ENCODE data around the gene LHPP. TPM values are rescaled to one million over a fixed set of nuclear protein-coding genes. Genes with fewer than 3 reads are reported as not detected.

LHPP gene
- polyA plus RNA-seq, 2 of the 4 experiments (the other 2 are of a cell fraction), result 14.4 to 18.6 TPM

DNA sequence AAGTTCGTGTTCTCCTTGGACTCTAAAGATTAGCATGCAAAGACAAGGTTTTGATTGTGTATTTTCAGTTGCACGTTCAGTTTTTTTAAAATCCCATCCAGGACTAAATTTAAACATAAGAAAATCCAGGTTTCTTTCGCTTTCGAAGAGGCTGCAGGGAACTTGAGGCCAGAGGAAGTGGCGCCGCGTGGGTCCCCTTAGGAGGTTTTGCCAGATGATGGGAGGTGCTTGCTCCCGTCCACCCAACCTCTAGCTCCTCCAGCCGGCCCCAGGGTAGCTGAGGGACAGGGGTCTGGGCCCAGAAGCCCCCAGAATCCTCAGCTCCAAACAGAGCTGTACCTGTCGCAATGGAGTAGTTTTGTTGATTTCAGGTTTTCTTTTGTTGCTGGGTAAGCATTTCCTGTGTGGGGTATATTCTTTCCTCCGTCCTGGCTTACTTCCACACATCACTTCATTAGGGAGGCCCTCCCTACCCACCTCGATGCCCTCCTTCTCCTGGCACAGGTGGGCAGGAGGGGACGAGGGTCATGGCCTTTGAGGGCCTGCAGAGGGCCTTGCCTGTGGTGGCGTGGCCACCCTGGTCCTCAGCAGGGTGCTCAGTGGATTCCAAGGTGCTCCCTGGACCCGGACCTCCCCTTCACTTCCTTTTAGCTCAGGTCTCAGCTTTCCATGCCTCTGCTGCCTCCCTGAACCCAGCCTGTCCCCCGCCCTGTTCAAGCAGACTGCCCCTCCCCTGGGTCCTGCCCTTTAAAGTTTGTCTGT lies 32.6 kb downstream of the LHPP start:
- ChIA-PET CTCF (interaction anchor here (1.1 kb wide), 1 partner anchor 36 kb away, joined by 4 read pairs; no protein-coding TSS in a partner anchor), POLR2A (no interaction called here)
- 0 out of 6 replicates have a peak, but pooled peaks of 1 of the 2 experiments have one; percentile 19 for ATAC-seq

DNA sequence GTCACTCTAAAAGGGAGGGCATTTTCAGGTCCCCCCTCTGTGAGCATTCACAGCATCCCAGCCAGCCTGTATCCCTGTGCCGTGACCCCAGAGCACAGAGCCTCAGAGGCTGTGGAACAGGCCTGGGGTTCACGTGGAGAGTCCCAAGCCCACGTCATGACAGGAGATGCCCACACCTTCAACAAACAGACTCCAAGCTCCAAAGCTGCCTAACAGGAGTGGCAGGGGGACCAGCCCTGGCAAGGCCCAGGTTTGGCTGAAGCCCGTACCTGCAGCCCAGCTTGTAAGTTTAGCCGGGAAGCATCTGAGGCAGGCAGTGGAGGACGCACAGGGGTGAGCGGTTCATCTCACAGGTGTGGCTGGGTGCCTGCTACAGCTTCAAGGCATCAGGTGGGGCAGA lies 33.5 kb downstream of the LHPP start:
- Histone ChIP-seq H3K4me1 (no peaks in the 10 kb centered on the region), H3K27ac (no peak overlapping the region), H3K4me2 (no peak overlapping the region), H3K4me3 (no peak overlapping the region), H3K9me3 (no peaks in the 10 kb centered on the region)
- DNase-seq (ENCODE audit: low read depth in 1 of 2, low spot score in 1 of 2), result no peak
- 88% methylated on average over 5 of the region's 7 CpGs for WGBS (ENCODE audit: missing lambda C conversion rate)
- ATAC-seq, result no peak
- TF ChIP-seq MAFK (IDR thresholded peaks at IDR 0.05; ENCODE audit: partially characterized antibody) (no peak), ESRRA (IDR thresholded peaks at IDR 0.05; ENCODE audit: borderline replicate concordance, low read length) (no peak), POLR2AphosphoS2 (conservative IDR thresholded peaks at IDR 0.05; ENCODE audit: low read length) (no peak), POLR2A (IDR thresholded peaks at IDR 0.05; ENCODE audit: low read length) (no peak), EHF (CRISPR knock-in tag; IDR thresholded peaks at IDR 0.05) (no peak), ZC3H11A (IDR thresholded peaks at IDR 0.05) (no peak), ZSCAN20 (CRISPR knock-in tag; IDR thresholded peaks at IDR 0.05) (no peak), MYC (IDR thresholded peaks at IDR 0.05; ENCODE audit: borderline replicate concordance, low read length) (no peak), CHD4 (IDR thresholded peaks at IDR 0.05; ENCODE audit: borderline replicate concordance) (no peak), CHD2 (IDR thresholded peaks at IDR 0.05; ENCODE audit: low read length, partially characterized antibody) (no peak), ZFP36 (IDR thresholded peaks at IDR 0.05; ENCODE audit: borderline replicate concordance, partially characterized antibody) (no peak)
- TF ChIP-seq, protein P1, sequence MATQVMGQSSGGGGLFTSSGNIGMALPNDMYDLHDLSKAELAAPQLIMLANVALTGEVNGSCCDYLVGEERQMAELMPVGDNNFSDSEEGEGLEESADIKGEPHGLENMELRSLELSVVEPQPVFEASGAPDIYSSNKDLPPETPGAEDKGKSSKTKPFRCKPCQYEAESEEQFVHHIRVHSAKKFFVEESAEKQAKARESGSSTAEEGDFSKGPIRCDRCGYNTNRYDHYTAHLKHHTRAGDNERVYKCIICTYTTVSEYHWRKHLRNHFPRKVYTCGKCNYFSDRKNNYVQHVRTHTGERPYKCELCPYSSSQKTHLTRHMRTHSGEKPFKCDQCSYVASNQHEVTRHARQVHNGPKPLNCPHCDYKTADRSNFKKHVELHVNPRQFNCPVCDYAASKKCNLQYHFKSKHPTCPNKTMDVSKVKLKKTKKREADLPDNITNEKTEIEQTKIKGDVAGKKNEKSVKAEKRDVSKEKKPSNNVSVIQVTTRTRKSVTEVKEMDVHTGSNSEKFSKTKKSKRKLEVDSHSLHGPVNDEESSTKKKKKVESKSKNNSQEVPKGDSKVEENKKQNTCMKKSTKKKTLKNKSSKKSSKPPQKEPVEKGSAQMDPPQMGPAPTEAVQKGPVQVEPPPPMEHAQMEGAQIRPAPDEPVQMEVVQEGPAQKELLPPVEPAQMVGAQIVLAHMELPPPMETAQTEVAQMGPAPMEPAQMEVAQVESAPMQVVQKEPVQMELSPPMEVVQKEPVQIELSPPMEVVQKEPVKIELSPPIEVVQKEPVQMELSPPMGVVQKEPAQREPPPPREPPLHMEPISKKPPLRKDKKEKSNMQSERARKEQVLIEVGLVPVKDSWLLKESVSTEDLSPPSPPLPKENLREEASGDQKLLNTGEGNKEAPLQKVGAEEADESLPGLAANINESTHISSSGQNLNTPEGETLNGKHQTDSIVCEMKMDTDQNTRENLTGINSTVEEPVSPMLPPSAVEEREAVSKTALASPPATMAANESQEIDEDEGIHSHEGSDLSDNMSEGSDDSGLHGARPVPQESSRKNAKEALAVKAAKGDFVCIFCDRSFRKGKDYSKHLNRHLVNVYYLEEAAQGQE (IDR thresholded peaks at IDR 0.05), result no peak
- TF ChIP-seq, protein P2, sequence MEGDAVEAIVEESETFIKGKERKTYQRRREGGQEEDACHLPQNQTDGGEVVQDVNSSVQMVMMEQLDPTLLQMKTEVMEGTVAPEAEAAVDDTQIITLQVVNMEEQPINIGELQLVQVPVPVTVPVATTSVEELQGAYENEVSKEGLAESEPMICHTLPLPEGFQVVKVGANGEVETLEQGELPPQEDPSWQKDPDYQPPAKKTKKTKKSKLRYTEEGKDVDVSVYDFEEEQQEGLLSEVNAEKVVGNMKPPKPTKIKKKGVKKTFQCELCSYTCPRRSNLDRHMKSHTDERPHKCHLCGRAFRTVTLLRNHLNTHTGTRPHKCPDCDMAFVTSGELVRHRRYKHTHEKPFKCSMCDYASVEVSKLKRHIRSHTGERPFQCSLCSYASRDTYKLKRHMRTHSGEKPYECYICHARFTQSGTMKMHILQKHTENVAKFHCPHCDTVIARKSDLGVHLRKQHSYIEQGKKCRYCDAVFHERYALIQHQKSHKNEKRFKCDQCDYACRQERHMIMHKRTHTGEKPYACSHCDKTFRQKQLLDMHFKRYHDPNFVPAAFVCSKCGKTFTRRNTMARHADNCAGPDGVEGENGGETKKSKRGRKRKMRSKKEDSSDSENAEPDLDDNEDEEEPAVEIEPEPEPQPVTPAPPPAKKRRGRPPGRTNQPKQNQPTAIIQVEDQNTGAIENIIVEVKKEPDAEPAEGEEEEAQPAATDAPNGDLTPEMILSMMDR (IDR thresholded peaks at IDR 0.05), result no peak
- TF ChIP-seq, protein P3, sequence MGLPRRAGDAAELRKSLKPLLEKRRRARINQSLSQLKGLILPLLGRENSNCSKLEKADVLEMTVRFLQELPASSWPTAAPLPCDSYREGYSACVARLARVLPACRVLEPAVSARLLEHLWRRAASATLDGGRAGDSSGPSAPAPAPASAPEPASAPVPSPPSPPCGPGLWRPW (IDR thresholded peaks at IDR 0.05), result no peak
- ChIA-PET CTCF (no interaction called here), POLR2A (interaction anchor here (1.2 kb wide), 1 partner anchor 76 kb away, joined by 3 read pairs; the partner anchor contains the start of gene OAT)
- no peak for FAIRE-seq

More for the DNA sequence above, 32.6 kb downstream of the LHPP start:
- Histone ChIP-seq H3K27ac (no peak overlapping the region), H3K4me1 (no peaks in the 10 kb centered on the region), H3K4me3 (no peak overlapping the region), H3K9me3 (no peaks in the 10 kb centered on the region), H3K4me2 (no peak overlapping the region)
- FAIRE-seq, result no peak
- WGBS (ENCODE audit: missing lambda C conversion rate), result 72% methylated on average over 16 of the region's 16 CpGs
- no peak for DNase-seq (ENCODE audit: low read depth in 1 of 2, low spot score in 1 of 2)
- TF ChIP-seq EHMT2 (IDR thresholded peaks at IDR 0.05; ENCODE audit: low read depth), result no peak
- no peak for TF ChIP-seq ZC3H11A (IDR thresholded peaks at IDR 0.05)
- no peak for TF ChIP-seq TP53 (CRISPR knock-in tag; IDR thresholded peaks at IDR 0.05)
- TF ChIP-seq CBX8 (IDR thresholded peaks at IDR 0.05), result no peak
- peak; percentile 12 for TF ChIP-seq MAFK (IDR thresholded peaks at IDR 0.05; ENCODE audit: partially characterized antibody)
- TF ChIP-seq, protein P4, sequence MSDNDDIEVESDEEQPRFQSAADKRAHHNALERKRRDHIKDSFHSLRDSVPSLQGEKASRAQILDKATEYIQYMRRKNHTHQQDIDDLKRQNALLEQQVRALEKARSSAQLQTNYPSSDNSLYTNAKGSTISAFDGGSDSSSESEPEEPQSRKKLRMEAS (IDR thresholded peaks at IDR 0.05), result no peak
